Right lung (tissue), 5 donors: ENCODE results near the gene SURF4. TPM values are rescaled to one million over a fixed set of nuclear protein-coding genes. Genes with fewer than 3 reads are reported as not detected.
"Not testable (repeated sequence)": the region's sequence is repeated elsewhere in the genome, so short reads cannot be mapped to it uniquely, and the experiment has no call there.

Source experiments
- DNase-seq, 2 donors: peaks; one replicate each; pipeline ENCODE4 v3.0.0-alpha.2; 2013
- polyA plus RNA-seq, 5 donors: library from polyadenylated mRNA; unstranded; fragments of 120-200 nt; gene quantifications; one replicate each; pipeline versions ENCODE4 v1.2.1 to v1.2.3, GENCODE V29; 2013; ENCODE audit warnings: inconsistent platforms in 1 of 5, low replicate concordance in 1 of 5; ENCODE audit not compliant: insufficient read length in 5 of 5, insufficient read depth in 1 of 5

SURF4 gene
- polyA plus RNA-seq, 5 donors, result 103 to 152 (median 120) TPM

DNA sequence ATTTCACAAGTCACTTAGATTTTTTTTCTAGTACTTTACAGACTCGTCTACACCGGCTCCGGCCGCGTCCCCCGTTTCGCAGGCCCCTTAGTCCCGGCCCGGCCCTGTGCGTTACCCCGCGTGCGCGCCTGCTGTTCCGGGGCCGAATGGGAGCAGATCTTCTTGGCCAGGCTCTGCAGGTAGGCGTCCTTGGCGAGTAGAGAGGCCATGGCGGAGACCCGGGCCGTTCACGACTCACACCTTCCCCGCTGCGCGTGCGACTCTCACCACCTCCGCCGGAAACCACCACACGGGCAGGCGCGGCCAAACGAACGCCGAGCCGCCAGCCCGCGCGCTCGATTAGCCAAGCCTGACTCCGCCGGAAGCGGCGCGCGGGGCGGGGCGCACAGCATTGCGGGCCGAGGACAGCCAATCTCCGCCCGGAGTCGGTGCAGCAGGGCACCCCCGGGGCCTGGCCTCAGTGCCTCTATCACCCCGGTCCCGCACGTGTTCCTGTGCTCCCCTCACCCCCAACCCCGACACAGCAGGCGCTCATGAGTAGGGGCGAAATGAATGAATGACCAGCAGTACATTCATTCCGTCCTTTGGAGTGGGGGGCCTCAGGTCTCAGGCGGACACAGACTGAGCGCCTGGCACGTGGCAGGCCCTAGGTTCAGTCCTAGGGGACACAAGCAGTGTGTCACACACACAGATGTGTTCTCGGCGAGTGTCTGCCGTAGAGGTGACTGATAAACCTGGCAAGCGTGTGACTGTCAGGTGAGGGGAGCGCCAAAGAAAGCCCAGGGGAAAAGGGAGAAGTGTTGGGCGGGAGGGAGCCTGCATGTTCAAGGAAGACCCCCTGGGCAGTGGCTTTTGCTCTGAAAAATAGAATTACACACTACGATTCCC lies 39.7 kb downstream of the SURF4 start, which contains the start of gene SURF6:
Gene SURF6, minus strand, starts transcription at position 265 of the 888 bp plus-strand sequence. Its CDS starts 56 bp downstream, at position 209.
- DNase-seq, result peak; percentile 81 to 86

DNA sequence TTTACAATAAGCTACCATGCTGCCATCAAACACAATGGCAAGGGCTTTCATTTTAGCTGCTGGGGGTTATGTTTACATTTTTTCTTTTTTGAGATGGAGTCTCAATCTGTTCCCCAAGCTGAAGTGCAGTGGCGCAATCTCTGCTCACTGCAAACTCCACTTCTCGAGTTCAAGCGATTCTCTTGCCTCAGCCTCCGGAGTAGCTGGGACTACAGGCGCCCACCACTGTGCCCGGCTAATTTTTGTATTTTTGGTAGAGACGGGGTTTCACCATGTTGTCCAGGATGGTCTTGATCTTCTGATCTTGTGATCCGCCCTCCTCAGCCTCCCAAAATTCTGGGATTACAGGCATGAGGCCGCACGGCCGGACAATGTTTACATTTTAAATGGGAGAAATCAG lies 41.0 kb downstream of the SURF4 start:
- not testable (repeated sequence) for DNase-seq

DNA sequence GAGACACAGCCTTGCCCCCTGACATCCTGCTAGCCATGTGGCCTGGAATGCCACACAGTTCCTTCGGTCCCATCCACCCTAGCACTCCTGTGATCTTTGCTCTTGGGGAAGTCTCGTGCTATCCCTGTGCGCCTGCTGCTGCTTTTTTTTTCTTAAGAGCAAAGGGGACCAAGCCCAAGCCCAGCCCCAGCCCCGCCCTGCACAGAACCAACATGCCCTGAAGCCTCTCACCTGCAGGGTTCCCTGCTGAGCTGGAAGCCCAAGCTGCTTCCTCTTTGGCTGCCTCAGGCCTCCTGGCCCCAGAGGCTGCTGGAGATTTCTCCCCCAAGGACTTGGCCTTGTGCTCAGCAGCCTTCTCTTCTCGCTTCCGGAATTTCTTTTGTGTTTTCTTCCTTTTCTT lies 41.7 kb downstream of the SURF4 start:
- DNase-seq, result no peak

DNA sequence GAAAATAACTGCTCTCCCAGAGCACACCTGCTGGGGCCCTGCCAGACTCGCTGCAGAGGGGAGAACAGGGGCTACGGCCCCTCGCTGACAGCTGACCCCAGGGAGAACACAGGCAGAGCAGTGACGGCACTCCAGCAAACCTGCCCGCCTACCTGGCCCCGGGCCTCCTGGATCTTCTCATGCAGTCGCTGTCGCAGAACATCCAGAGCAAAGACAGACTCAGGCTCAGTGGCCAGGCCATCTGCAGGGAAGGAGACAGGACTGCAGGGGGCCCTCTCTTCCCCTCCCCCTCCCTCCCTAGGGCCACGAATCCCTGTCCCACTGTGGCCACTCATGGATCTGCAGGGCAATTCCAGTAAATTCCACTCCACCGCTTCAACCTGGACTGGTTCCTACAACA lies 42.3 kb downstream of the SURF4 start:
- DNase-seq, result no peak

DNA sequence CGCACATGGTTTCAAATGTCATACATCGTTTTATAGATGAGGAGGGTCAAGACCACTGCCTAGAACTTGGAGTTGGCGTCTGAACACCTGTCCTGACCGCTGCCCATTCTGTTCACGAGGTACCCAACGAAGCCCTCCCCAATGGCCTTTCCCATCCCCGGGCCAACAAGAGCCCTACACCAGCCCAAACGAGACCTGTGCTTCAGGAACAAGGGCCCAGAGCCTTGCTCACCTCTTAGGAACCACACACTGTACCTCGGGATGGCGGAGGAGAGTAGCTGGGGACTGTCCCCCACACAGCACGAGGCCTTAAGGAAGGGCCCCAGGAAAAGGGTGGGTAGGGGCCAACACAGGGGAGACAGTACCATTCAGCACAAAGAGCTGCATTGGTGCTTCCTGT lies 42.8 kb downstream of the SURF4 start:
- no peak for DNase-seq

DNA sequence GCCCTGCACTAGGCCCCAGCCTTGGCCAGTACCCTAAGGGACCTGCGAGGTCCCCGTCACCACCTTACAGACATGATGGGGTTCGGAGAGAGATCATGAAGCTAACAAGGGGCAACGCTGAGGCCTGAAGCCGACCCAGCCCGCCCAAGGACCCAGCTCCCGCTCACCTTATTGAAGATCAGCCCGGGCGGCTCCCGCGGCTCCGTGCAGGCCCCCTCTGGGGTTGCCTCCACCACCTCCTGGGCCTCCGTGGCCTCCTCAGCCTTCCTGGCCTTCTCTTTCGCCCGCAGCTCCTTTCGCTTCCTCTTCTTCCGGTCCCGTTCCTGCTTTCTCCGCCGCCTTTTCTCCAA lies 43.5 kb downstream of the SURF4 start:
- DNase-seq, result no peak

DNA sequence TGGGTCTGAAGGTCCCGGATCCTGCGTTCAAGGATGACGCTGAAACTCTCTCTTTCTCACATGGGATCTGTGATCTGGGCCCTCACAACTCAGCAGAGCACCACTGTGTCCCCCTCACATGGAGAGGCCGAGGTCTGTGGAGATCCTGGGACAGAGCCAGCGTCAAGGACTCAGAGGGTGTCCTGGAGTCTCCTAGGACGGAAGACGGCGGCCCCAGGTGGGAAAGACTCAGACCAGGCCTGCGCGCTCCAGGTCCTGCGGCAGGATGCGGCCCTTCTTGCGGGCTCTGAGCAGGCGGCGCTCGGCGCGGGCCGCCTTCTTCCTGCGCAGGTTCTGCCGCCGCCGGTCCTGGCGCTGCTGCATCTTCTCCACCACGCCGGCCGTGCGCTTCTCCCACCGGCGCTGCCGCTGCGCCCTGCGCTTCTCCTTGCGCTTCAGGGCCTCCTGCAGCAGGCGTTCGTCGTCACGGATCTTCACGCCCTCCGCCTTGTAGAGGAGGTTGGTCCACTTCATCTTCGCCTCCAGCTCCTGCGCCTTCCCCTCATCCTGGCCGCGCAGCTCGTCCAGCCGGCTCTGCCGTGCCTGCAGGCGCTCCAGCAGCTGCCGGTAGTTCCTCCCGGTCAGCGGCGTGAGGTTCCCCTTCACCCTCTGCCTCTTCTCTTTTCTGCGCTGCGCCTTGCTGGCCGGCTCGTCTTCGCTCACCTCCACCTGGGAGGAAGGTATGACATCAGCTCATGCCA lies 44.0 kb downstream of the SURF4 start:
- DNase-seq, result no peak

DNA sequence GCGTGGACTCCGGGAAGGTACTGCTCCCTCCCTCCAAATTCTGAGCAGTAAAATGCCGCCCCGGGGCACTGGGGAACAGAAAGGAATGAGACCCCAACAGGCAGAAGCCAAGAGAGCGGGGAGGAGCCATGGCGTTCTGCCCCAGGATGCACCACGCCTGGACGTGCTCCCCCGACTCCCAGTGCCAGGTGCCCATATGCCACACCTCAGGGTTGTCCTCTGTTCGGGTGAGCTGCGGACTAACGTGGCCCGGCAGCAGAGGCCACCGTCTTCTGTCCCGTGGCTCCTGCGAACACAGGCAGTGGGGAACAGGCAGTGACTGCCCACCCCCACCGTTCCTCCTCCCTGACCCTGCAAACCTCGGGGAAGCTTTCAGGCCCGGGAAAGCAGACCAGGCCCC lies 44.6 kb downstream of the SURF4 start:
- DNase-seq, result no peak

DNA sequence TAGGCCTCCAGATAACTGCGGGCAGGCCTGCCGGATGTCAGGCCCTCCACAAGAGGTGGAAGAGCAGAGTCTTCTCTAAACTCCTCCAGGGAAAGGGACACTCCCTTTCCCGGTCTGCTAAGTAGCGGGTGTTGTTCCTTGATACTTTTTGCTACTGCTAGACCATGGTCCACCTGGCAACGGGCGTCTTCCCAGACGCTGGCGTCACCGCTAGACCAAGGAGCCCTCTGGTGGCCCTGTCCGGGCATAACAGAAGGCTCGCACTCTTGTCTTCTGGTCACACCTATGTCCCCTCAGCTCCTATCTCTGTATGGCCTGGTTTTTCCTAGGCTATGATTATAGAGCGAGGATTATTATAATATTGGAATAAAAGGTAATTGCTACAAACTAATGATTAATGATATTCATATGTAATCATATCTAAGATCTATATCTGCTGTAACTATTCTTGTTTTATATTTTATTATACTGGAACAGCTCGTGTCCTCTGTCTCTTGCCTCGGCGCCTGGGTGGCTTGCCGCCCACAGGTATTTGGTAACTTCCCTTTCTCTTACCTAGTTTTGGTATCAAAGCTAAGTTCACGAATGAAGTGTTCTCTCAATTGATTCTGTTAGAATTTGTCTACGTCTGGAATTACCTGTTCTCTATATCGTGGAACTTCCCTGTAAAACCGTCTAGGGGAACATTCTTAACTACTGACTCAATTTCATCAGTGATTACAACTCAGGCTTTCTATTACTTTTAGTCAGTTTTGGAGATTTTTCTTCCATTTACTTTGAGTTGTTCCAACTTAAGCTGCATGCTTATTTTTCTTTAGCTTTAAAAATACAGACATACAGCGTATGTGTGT lies 46.3 kb downstream of the SURF4 start:
- DNase-seq, result not testable (repeated sequence)

DNA sequence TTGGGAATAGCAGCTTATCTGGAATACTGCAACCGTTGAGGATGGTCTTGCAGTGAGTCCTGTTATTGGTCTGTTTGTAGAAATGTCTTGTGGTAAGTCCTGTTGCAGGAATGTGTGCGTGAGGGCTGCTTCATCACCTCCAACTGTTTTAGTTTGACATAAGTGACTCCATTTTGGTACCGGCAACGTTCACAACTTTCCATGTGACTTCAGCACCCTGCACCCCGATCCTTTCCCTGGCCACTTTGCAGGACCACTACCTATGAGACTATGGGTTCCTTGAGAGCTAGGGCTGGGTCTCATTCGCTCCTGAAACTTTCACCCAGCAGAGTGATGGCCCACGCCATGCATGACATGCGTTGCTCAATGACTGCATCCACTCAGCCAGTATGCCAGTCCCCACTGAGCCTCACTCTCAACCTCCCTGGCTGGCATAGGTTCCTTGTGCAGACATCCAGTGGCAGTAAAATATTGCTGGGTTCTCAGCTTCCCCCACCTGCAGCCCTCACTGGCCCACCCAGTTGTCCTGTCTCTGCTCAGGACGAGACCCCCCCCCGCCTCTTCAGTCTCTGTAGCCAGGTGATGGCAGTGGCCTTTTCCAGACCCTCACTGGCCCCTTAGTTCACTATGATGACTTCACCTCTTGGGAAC lies 47.9 kb downstream of the SURF4 start:
- no peak for DNase-seq

DNA sequence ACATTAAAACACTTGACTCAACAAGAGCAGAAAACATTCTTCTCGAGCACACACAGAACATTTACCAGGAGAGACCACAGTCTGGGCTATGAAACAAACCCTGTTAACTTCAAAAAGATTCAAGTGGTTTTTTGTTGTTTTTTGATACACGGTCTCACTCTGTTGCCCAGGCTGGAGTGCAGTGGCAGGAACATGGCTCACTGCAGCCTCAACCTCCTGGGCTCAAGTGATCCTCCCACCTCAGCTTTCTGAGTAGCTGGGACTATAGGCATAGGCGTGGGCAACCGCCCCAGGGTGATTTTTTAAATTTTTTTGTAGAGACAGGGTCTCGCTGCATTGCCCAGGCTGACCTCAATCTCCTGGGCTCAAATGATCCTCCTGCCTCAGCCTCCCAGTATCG lies 48.8 kb downstream of the SURF4 start:
- not testable (repeated sequence) for DNase-seq

DNA sequence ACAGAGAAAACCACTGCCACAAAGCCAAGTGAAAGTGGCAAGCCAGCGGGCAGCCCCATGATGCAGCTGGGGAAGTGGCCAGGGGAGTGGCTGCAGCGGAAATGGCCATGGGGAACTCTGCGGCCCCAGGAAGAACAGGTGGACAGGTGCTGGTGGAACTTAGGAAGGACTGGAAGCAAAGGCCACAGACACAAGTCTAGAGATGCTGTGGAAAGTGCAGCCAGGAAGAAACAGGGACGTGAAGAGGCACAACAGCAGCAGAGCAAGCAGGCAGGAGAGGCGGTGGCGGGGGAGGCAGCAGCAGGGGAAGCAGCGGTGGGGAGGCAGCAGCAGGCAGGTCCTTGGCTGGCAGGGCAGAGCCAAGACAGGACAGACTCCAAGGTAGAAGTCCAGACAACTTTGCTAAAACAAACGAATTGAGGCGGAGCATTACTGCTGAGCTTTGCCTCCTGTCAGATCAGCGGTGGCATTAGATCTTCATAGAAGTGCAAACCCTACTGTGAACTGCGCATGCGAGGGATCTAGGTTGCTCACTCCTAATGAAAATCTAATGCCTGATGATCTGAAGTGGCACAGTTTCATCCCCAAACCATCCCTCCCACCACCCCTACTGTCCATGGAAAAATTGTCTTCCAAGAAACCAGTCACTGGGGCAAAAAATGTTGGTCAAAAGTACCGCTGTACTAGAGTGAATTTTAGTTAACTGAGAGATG lies 51.7 kb downstream of the SURF4 start:
- no peak for DNase-seq

DNA sequence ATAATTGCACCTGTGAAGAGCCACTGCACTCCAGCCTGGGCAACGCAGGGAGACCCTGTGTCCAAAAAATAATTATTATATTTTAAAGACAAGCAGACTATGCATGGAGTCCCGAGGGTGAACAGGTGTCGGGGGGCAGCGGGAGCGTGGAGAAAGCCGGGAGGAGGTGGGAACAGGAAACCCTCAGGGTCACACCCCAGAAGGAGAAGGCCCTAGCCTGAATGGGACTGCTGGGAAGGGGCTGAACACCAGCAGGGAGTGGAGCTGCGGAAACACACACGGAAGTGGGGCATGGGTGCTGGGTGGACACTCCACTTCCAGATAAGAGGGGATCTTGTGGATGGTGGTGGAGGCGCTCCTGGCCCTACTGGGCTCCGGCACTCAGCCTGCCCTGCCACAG lies 52.6 kb downstream of the SURF4 start:
- DNase-seq, result no peak

DNA sequence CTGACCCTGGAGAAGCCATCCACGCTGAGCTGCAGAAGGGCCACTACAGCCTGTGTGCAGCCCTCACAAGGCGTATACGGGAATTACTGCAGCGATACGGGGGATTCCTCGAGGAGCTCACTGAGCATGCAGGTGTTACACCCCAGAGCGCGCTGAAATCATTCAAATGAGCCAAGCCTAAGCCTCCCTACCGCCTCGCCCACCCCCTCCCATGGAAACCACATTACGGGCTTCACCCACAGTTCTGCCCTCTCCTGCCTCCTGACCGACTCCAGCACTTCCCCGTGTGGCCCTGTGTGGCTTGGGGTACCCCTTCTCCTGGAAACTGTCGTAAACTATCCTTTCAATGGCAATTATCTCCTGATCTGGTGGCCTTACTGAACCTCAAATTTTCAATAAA lies 53.2 kb downstream of the SURF4 start:
- DNase-seq, result no peak

DNA sequence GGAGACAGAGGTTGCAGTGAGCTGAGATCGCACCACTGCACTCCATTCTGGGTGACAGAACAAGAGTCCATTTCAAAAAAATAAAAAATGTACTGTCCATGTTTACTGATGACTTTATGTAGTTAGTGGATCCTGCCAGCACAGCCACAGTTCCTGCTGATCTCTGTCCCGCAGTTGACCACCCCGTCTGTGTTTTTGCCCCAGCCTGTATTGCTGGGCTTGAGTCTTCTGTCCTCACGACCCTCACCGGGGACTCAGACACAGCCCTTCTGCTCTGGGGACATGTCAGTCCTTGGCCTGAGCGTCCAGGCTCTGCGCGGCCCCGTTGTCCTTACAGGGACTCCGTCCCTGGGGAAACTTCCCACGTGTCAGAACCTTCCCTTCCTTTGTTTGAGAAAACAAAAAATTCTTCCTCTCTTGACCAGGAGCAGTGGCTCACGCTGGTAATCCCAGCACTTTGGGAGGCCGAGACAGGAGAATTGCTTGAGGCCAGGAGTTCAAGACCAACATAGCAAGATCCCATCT lies 54.4 kb downstream of the SURF4 start:
- DNase-seq, result no peak

DNA sequence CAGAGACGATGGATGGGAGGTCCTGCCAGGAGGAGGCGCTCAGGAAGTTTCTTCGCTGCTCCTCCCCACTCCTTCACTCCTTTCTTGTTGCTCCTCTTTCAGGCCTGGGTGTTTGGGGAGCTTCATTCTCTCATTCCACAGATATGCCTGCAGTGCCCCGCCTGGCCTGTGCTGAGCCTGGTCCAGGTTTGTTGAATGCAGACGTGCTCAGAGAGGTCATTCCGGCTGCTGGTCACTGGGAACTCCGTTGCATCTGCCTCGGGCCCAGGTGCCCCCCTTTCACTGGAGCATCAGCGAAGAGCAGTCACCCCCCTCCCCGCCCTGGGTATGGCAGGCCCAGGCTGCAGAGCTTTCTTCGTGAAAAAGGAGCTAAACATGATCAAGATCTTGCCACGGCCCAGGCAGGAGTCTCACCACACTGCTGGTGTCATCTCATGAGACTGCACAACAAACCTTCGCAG lies 55.4 kb downstream of the SURF4 start:
- DNase-seq, result no peak

DNA sequence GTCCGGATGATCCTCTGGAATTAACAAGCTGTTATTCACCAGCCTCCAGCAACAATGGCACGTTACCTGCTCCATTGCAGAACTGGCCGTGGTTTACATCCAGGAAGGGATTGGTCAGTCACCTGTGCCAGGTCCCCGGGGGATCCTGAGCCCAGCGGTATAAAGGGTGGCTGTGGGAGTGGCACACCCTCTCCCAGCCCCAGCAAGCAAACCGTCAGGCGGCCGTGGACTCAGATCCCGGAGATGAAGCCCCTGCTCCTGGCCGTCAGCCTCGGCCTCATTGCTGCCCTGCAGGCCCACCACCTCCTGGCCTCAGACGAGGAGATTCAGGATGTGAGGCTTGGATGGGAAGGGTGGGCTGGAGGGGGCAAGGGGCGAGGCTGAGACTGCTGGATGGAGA lies 58.3 kb downstream of the SURF4 start:
- not testable (repeated sequence) for DNase-seq

DNA sequence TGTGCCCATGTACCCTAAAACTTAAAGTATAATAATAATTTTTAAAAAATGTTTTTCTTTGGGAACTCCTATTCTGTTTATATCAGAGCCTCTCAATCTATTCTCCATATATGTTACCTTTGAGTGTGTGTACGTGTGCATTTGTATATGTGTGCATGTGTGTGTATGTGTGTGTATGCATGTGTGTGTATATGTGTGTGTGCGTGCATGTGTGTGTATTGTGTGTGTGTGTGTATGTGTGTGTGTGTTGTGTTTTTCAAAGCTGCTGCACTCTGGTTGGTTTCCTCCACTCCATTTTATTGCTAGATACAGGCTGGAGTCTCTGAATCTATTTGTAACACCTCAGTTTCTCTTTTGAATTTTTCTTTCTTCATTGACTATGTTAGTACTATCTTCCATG lies 59.9 kb downstream of the SURF4 start:
- no peak for DNase-seq
